GM10266 (cell line): Measurements from ENCODE around the gene ZNF319.
A peak's percentile ranks its signal among the peaks of the same experiment; 100 is the strongest.

Experiments
- DNase-seq: peaks from one replicate; pipeline ENCODE4 v3.0.0; 2012; ENCODE audit errors: extremely low spot score
- CTCF ChIP-seq: IDR thresholded peaks from 2 replicates; pipeline ENCODE4 v1.5.1; 2012; ENCODE audit warnings: mild to moderate bottlenecking, low read depth; ENCODE audit not compliant: control insufficient read depth, insufficient read depth; ENCODE audit errors: missing control alignments

ZNF319 gene

GRCh38 chr16:58002936-58003335 lies 2.5 kb upstream of the ZNF319 start:
- TF ChIP-seq CTCF: no peak

GRCh38 chr16:58002416-58002800 lies 1.9 kb upstream of the ZNF319 start:
- no peak for TF ChIP-seq CTCF
- DNase-seq: no peak

More at GRCh38 chr16:58002936-58003335, 2.5 kb upstream of the ZNF319 start:
- DNase-seq: no peak

GRCh38 chr16:58001781-58002415 lies 1.4 kb upstream of the ZNF319 start:
- no peak for DNase-seq

GRCh38 chr16:58000706-58001676 lies 519 bp upstream of the ZNF319 start, which contains the start of gene USB1:
TSS of gene USB1 (plus strand) at chr16:58001407. CDS start at chr16:58001484, 77 bp downstream.
- DNase-seq: peak; percentile 98
- peak; percentile 81 for TF ChIP-seq CTCF

More at GRCh38 chr16:58001781-58002415, 1.4 kb upstream of the ZNF319 start:
- no peak for TF ChIP-seq CTCF

GRCh38 chr16:57999366-57999970 lies 1.0 kb downstream of the ZNF319 start:
- TF ChIP-seq CTCF: no peak
- DNase-seq: peak; percentile 65

GRCh38 chr16:57998992-57999365 lies 1.5 kb downstream of the ZNF319 start:
- TF ChIP-seq CTCF: no peak
- no peak for DNase-seq
